WTC11 (cell line): Measurements from ENCODE around the gene EML6. TPM values are rescaled to one million over a fixed set of nuclear protein-coding genes. Genes with fewer than 3 reads are reported as not detected.

Experiments used
- ATAC-seq: fragments of 200-7000 bp; cut with Tn5 transposase; 2 replicates; pipeline ENCODE4 v1.10.0; 2021; ENCODE audit warnings: mild to moderate bottlenecking, moderate library complexity
- CTCF ChIA-PET: fragments of 300-600 bp; sonication (Branson Sonifier 250); formaldehyde crosslinking; loops from one replicate; lab custom pipeline; 2021; ENCODE audit warnings: antibody characterized with exemption; lab: Charles Lee
- POLR2A ChIA-PET: fragments of 350-600 bp; sonication (Branson Sonifier 250); formaldehyde crosslinking; loops from one replicate; lab custom pipeline; 2021; ENCODE audit warnings: antibody characterized with exemption; lab: Charles Lee
- DNase-seq: peaks from one replicate; pipeline ENCODE4 v3.0.0; 2021; ENCODE audit warnings: low spot score
- H3K27ac Mint-ChIP-seq: 2 replicates; pipeline ENCODE4 v1.8.0; 2021; ENCODE audit warnings: mixed read lengths
- H3K27me3 Mint-ChIP-seq: 2 replicates; pipeline ENCODE4 v1.8.0; 2021; ENCODE audit warnings: low read depth, mild to moderate bottlenecking, moderate library complexity, mixed read lengths
- H3K36me3 Mint-ChIP-seq: 2 replicates; pipeline ENCODE4 v1.8.0; 2021; ENCODE audit warnings: mixed read lengths
- H3K4me1 Mint-ChIP-seq: 2 replicates; pipeline ENCODE4 v1.8.0; 2022; ENCODE audit warnings: mixed read lengths
- H3K4me3 Mint-ChIP-seq: 2 replicates; pipeline ENCODE4 v1.8.0; 2021; ENCODE audit warnings: mild to moderate bottlenecking, moderate library complexity, mixed read lengths
- H3K9me3 Mint-ChIP-seq: 2 replicates; pipeline ENCODE4 v1.8.0; 2021; ENCODE audit warnings: mixed read lengths
- ATF3 ChIP-seq: sonication (generic); formaldehyde crosslinking; conservative IDR thresholded peaks from 2 replicates; pipeline ENCODE4 v1.8.1; 2022; ENCODE audit warnings: mild to moderate bottlenecking, missing genetic modification reagents
- ATF6 ChIP-seq: sonication (generic); formaldehyde crosslinking; IDR thresholded peaks from 2 replicates; pipeline ENCODE4 v1.8.1; 2023; ENCODE audit warnings: mild to moderate bottlenecking, missing genetic modification reagents
- CREM ChIP-seq: sonication (generic); formaldehyde crosslinking; IDR thresholded peaks from 2 replicates; pipeline ENCODE4 v1.8.1; 2022; ENCODE audit warnings: mild to moderate bottlenecking, missing genetic modification reagents, moderate library complexity
- EMX1 ChIP-seq: fragments of 250-450 bp; sonication (Bioruptor Pico); IDR thresholded peaks from 2 replicates; pipeline ENCODE4 v1.8.0; 2021; ENCODE audit warnings: mild to moderate bottlenecking
- ERG ChIP-seq: fragments of 250-450 bp; sonication (Bioruptor Pico); IDR thresholded peaks from 2 replicates; pipeline ENCODE4 v1.8.0; 2021; ENCODE audit warnings: mild to moderate bottlenecking
- FOXP1 ChIP-seq: sonication (generic); formaldehyde crosslinking; IDR thresholded peaks from 2 replicates; pipeline ENCODE4 v1.8.0; 2022; ENCODE audit warnings: missing genetic modification reagents, mild to moderate bottlenecking, moderate library complexity, borderline replicate concordance
- IRF2 ChIP-seq: sonication (generic); formaldehyde crosslinking; IDR thresholded peaks from 2 replicates; pipeline ENCODE4 v1.8.0; 2022; ENCODE audit warnings: low read depth, missing genetic modification reagents, borderline replicate concordance
- NR3C1 ChIP-seq: sonication (generic); formaldehyde crosslinking; conservative IDR thresholded peaks from 2 replicates; pipeline ENCODE4 v1.8.1; 2023; ENCODE audit warnings: low read depth, mild to moderate bottlenecking, missing genetic modification reagents
- RELA ChIP-seq: sonication (generic); formaldehyde crosslinking; IDR thresholded peaks from 2 replicates; pipeline ENCODE4 v1.8.1; 2022; ENCODE audit warnings: missing genetic modification reagents, mild to moderate bottlenecking, borderline replicate concordance
- RORB ChIP-seq: fragments of 250-450 bp; sonication (Bioruptor Pico); IDR thresholded peaks from 2 replicates; pipeline ENCODE4 v1.9.0; 2021; ENCODE audit warnings: mild to moderate bottlenecking
- SOX15 ChIP-seq: fragments of 250-450 bp; sonication (Bioruptor Pico); IDR thresholded peaks from 2 replicates; pipeline ENCODE4 v1.9.0; 2021; ENCODE audit warnings: mild to moderate bottlenecking
- ZMAT4 ChIP-seq: fragments of 250-450 bp; sonication (Bioruptor Pico); IDR thresholded peaks from 2 replicates; pipeline ENCODE4 v1.9.0; 2021; ENCODE audit warnings: mild to moderate bottlenecking
- ZNF219 ChIP-seq: sonication (generic); formaldehyde crosslinking; IDR thresholded peaks from 2 replicates; pipeline ENCODE4 v1.8.0; 2023; ENCODE audit warnings: missing genetic modification reagents, mild to moderate bottlenecking, borderline replicate concordance
- ZNF396 ChIP-seq: fragments of 250-450 bp; sonication (Bioruptor Pico); IDR thresholded peaks from 2 replicates; pipeline ENCODE4 v1.8.0; 2021; ENCODE audit warnings: mild to moderate bottlenecking, moderate library complexity, borderline replicate concordance
- ZNF512 ChIP-seq: sonication (generic); formaldehyde crosslinking; IDR thresholded peaks from 2 replicates; pipeline ENCODE4 v1.8.1; 2022; ENCODE audit warnings: missing genetic modification reagents, borderline replicate concordance
- total RNA-seq: library from RNA; stranded (reverse); gene quantifications from 3 replicates; pipeline ENCODE4 v1.2.3, GENCODE V29; 2021

The EML6 gene
- total RNA-seq, 1 experiment from 2014 or later: 2.1 TPM

- no peak for TF ChIP-seq ZMAT4 (CRISPR knock-in tag)
- no peak for TF ChIP-seq FOXP1 (CRISPR knock-in tag)
- TF ChIP-seq ERG (CRISPR knock-in tag): no peak
- no peak for TF ChIP-seq RORB
- no peak for TF ChIP-seq ATF3 (CRISPR knock-in tag)
Measured at GRCh38 chr2:54902763-54903162, 179.3 kb downstream of the EML6 start (continued).

GRCh38 chr2:54903736-54904554 lies 180.5 kb downstream of the EML6 start:
- Mint-ChIP-seq H3K36me3 (no peaks in the 10 kb centered on the region), H3K27ac (no peak overlapping the region), H3K4me1 (no peaks in the 10 kb centered on the region), H3K4me3 (no peak overlapping the region), H3K27me3 (no peaks in the 10 kb centered on the region), H3K9me3 (no peaks in the 10 kb centered on the region)
- ATAC-seq: no peak
- no peak for TF ChIP-seq ZNF512
- TF ChIP-seq RELA: no peak
- TF ChIP-seq CREM: no peak
- TF ChIP-seq SOX15: no peak
- no peak for TF ChIP-seq ATF6 (CRISPR knock-in tag)
- TF ChIP-seq ZNF219 (CRISPR knock-in tag): no peak
- CTCF ChIA-PET: no interaction called here
- DNase-seq: no peak
- POLR2A ChIA-PET: no interaction called here

- CTCF ChIA-PET: no interaction called here
Measured at GRCh38 chr2:54904836-54905235, 181.4 kb downstream of the EML6 start.

GRCh38 chr2:54906716-54907115 lies 183.3 kb downstream of the EML6 start:
- POLR2A ChIA-PET: no interaction called here
- no peak overlapping the region for H3K4me3 Mint-ChIP-seq
- CTCF ChIA-PET: interaction anchor here (0.8 to 1.6 kb wide), 2 partner anchors 66 to 68 kb away, joined by 3 to 4 read pairs; no protein-coding TSS in a partner anchor
- TF ChIP-seq NR3C1 (CRISPR knock-in tag) (no peak), ZNF396 (no peak), EMX1 (CRISPR knock-in tag) (no peak), IRF2 (CRISPR knock-in tag) (no peak)
- DNase-seq (no peak), ATAC-seq (no peak)
- no peaks in the 10 kb centered on the region for H3K36me3 Mint-ChIP-seq
- H3K9me3 Mint-ChIP-seq: no peaks in the 10 kb centered on the region
- no peaks in the 10 kb centered on the region for H3K4me1 Mint-ChIP-seq
- no peaks in the 10 kb centered on the region for H3K27me3 Mint-ChIP-seq
- no peak overlapping the region for H3K27ac Mint-ChIP-seq

More at GRCh38 chr2:54904836-54905235, 181.4 kb downstream of the EML6 start:
- Mint-ChIP-seq H3K27ac (no peak overlapping the region), H3K36me3 (no peaks in the 10 kb centered on the region), H3K4me3 (no peak overlapping the region), H3K27me3 (no peaks in the 10 kb centered on the region), H3K4me1 (no peaks in the 10 kb centered on the region), H3K9me3 (no peaks in the 10 kb centered on the region)
- no peak for TF ChIP-seq ZMAT4 (CRISPR knock-in tag)
- no peak for ATAC-seq
- no peak for DNase-seq
- POLR2A ChIA-PET: no interaction called here
